Heart left ventricle (tissue), 16 donors: Measurements from ENCODE around the gene RUSC2. TPM values are rescaled to one million over a fixed set of nuclear protein-coding genes. Genes with fewer than 3 reads are reported as not detected.
A peak's percentile ranks its signal among the peaks of the same experiment; 100 is the strongest.

ENCODE experiments used
- ATAC-seq, 4 donors: fragments of 200-7000 bp; cut with Tn5 transposase; one replicate each; pipeline ENCODE4 v1.9.1; 2020 to 2022; ENCODE audit warnings: moderate library complexity in 4 of 4, mild to moderate bottlenecking in 3 of 4, moderate number of reproducible peaks in 1 of 4
- DNase-seq, 5 donors: peaks; one replicate each; pipeline ENCODE4 v3.0.0-alpha.2; 2020
- H3K27ac ChIP-seq, 12 donors: fragments of 200-600 bp; sonication (generic) in 4 of 12; one replicate each; pipeline versions ENCODE4 v1.5.0 to v1.8.0; 2016 to 2022; ENCODE audit warnings: mild to moderate bottlenecking in 2 of 12
- H3K27me3 ChIP-seq, 9 donors: fragments of 200-600 bp; sonication (generic) in 2 of 9; one replicate each; pipeline versions ENCODE4 v1.5.1 to v1.8.0; 2016 to 2022; ENCODE audit warnings: mild to moderate bottlenecking in 3 of 9
- H3K36me3 ChIP-seq, 9 donors: fragments of 200-600 bp; sonication (generic) in 2 of 9; one replicate each; pipeline versions ENCODE4 v1.5.0 to v1.8.0; 2018 to 2022; ENCODE audit warnings: mild to moderate bottlenecking in 2 of 9
- H3K4me1 ChIP-seq, 12 donors: fragments of 200-600 bp; sonication (generic) in 4 of 12; one replicate each; pipeline versions ENCODE4 v1.5.0 to v1.8.0; 2016 to 2022; ENCODE audit warnings: mild to moderate bottlenecking in 3 of 12
- H3K4me3 ChIP-seq, 12 donors: fragments of 200-600 bp; sonication (generic) in 4 of 12; one replicate each; pipeline versions ENCODE4 v1.5.0 to v1.8.0; 2017 to 2022; ENCODE audit warnings: mild to moderate bottlenecking in 9 of 12, moderate library complexity in 4 of 12
- H3K9me3 ChIP-seq, 12 donors: fragments of 200-600 bp; sonication (generic) in 4 of 12; one replicate each; pipeline versions ENCODE4 v1.5.0 to v1.8.0; 2016 to 2022; ENCODE audit warnings: mild to moderate bottlenecking in 1 of 12
- CTCF ChIP-seq, 12 donors: fragments of 200-600 bp; sonication (generic) in 4 of 12; IDR thresholded peaks; one replicate each; pipeline versions ENCODE4 v1.5.0 to v1.8.0; 2018 to 2022; ENCODE audit warnings: antibody characterized with exemption in 12 of 12, mild to moderate bottlenecking in 5 of 12
- POLR2A ChIP-seq, 2 donors: fragments of 450-650 bp; IDR thresholded peaks; one replicate each; pipeline ENCODE4 v1.6.1; 2017; ENCODE audit warnings: antibody characterized with exemption in 2 of 2, mild to moderate bottlenecking in 2 of 2, moderate library complexity in 2 of 2
- WGBS, 4 donors: extraction: QIAGEN DNeasy Blood & Tissue Kit in 2 of 4; methylation state at CpG; one replicate each; pipeline versions ENCODE4 v1.1.5 to v1.1.7; 2013 to 2018; 5-methylcytosine and 5-hydroxymethylcytosine counted together
- intact Hi-C, 10 donors: fragments of 100-400 bp; cut with DNase I; formaldehyde crosslinking; loops; one replicate each; pipeline versions ENCODE4 v1.11.1 to v1.14.2; 2022
- polyA plus RNA-seq, 2 donors: library from polyadenylated mRNA; stranded (reverse); fragments of 200-250 nt; gene quantifications; one replicate each; pipeline ENCODE4 v1.2.3, GENCODE V29; 2013
- total RNA-seq, 9 donors: library from RNA; depleted of rRNA in 2 of 9; stranded (reverse); fragments of >200 nt in 2 of 9; fragmentation: NEBNext Ultra II Directional in 3 of 9; extraction: Animal tissue kit (Norgen Biotek cat#: 25700) in 3 of 9; gene quantifications; one replicate each; pipeline versions ENCODE4 v1.1.0 to v1.2.4, GENCODE V29; 2016 to 2023
- donor health status: ischemic (EF 13 %, LVEDD 7.1; RV severe dilation, severe dysfunction).
- donor health status: healthy with polysubstance abuse.
- donor health status: DM: no; HTN: yes; CAD: no.
- donor health status: DM: no; HTN: no; CAD: no.
- donor health status: ischemic (EF 25% LVEDD 6.9; RV normal size, moderate dysfunction).
- donor health status: ischemic (EF 25% LVEDD 5.7; RV mildly dilated, moderate dysfunction).
- donor health status: healthy.
- donor health status: DM: yes; HTN: yes; CAD: no.
- donor health status: ischemic (EF 35%, LVEDD 5.7; RV mildly dilated, moderate dysfunction).
- donor health status: nonischemic (EF 11% LVEDD 7.7; RV severe dilation, severe dysfunction).
- donor health status: DM: yes; HTN: yes; CAD: no.
- donor health status: PGD.
- donor health status: ischemic (EF 29% LVEDD 5.4; RV normal size, mild dysfunction).
- donor health status: nonischemic (EF 23%, LVEDD 6.1; RV moderate dilation, normal function).

RUSC2 gene
- total and polyA plus RNA-seq, 11 donors = 23.0 to 56.1 (median 30.5) TPM

- intact Hi-C loops = no loop called here
- H3K36me3 ChIP-seq = peaks cover 0 to 4% (median 0%) of the 10 kb centered on the region in 9 donors
- no peak for DNase-seq
- H3K9me3 ChIP-seq = peaks cover 0 to 10% (median 0%) of the 10 kb centered on the region in 12 donors
- H3K4me3 ChIP-seq = no peak overlapping the region
- ATAC-seq = no peak
- no peaks in the 10 kb centered on the region for H3K27me3 ChIP-seq
- TF ChIP-seq POLR2A (IDR thresholded peaks at IDR 0.05) (no peak), CTCF (IDR thresholded peaks at IDR 0.05) (no peak)
- H3K4me1 ChIP-seq = peaks cover 5 to 53% (median 27%) of the 10 kb centered on the region in 12 donors
- peak overlapping the region in 5 of 12 donors; percentile 0 to 61 (median 21) for H3K27ac ChIP-seq
- WGBS, 4 donors = 40 to 59% (median 48%) methylated on average over 1 of the region's 1 CpG
These were observed 10.3 kb downstream of the RUSC2 start for GRCh38 chr9:35500130-35500748.

GRCh38 chr9:35501946-35502345, 12.0 kb downstream of the RUSC2 start:
- Histone ChIP-seq H3K27me3 (no peaks in the 10 kb centered on the region), H3K4me1 (peaks cover 5 to 48% (median 28%) of the 10 kb centered on the region in 12 donors), H3K27ac (peak overlapping the region in 1 of 12 donors; percentile 15)

GRCh38 chr9:35506359-35506758, 16.4 kb downstream of the RUSC2 start:
- no peak overlapping the region for H3K4me3 ChIP-seq
- ATAC-seq = no peak
- H3K4me1 ChIP-seq = peaks cover 0 to 44% (median 20%) of the 10 kb centered on the region in 12 donors
- intact Hi-C loops = no loop called here
- peaks cover 0 to 5% (median 0%) of the 10 kb centered on the region in 12 donors for H3K9me3 ChIP-seq
- no peaks in the 10 kb centered on the region for H3K27me3 ChIP-seq
- no peaks in the 10 kb centered on the region for H3K36me3 ChIP-seq
- TF ChIP-seq CTCF (IDR thresholded peaks at IDR 0.05) (no peak), POLR2A (IDR thresholded peaks at IDR 0.05) (no peak)
- 90 to 97% (median 95%) methylated on average over 2 of the region's 2 CpGs for WGBS, 4 donors
- no peak overlapping the region for H3K27ac ChIP-seq
- DNase-seq = no peak

More at GRCh38 chr9:35501946-35502345, 12.0 kb downstream of the RUSC2 start:
- ATAC-seq (no peak), DNase-seq (no peak)
- Histone ChIP-seq H3K9me3 (peaks cover 0 to 10% (median 0%) of the 10 kb centered on the region in 12 donors), H3K36me3 (no peaks in the 10 kb centered on the region), H3K4me3 (no peak overlapping the region)
- WGBS, 4 donors = 22 to 36% (median 28%) methylated on average over 1 of the region's 1 CpG
- TF ChIP-seq POLR2A (IDR thresholded peaks at IDR 0.05) = no peak
- no peak for TF ChIP-seq CTCF (IDR thresholded peaks at IDR 0.05)
- intact Hi-C loops = no loop called here

- no peak for ATAC-seq
- H3K4me1 ChIP-seq = peaks cover 0 to 45% (median 28%) of the 10 kb centered on the region in 12 donors
- intact Hi-C loops = no loop called here
These were observed 18.2 kb downstream of the RUSC2 start for GRCh38 chr9:35508069-35508468.

More at GRCh38 chr9:35508069-35508468, 18.2 kb downstream of the RUSC2 start:
- no peak for DNase-seq
- Histone ChIP-seq H3K36me3 (no peaks in the 10 kb centered on the region), H3K27ac (peak overlapping the region in 2 of 12 donors; percentile 0 to 85), H3K4me3 (no peak overlapping the region), H3K27me3 (no peaks in the 10 kb centered on the region), H3K9me3 (peaks cover 0 to 5% (median 0%) of the 10 kb centered on the region in 12 donors)
- TF ChIP-seq CTCF (IDR thresholded peaks at IDR 0.05) (no peak), POLR2A (IDR thresholded peaks at IDR 0.05) (no peak)
- WGBS, 4 donors = 66 to 75% (median 70%) methylated on average over 3 of the region's 3 CpGs
